HepG2 (cell line): ENCODE results near the gene SGMS1. TPM values are rescaled to one million over a fixed set of nuclear protein-coding genes. Genes with fewer than 3 reads are reported as not detected.

Experiments
- AGO1 ChIP-seq: fragments of 200-400 bp; formaldehyde crosslinking; IDR thresholded peaks from 2 replicates; pipeline ENCODE4 v1.6.1; 2017; ENCODE audit warnings: mild to moderate bottlenecking, low read depth, low read length, moderate library complexity; ENCODE audit not compliant: poor library complexity, severe bottlenecking
- CHCHD3 ChIP-seq: sonication (generic); formaldehyde crosslinking; IDR thresholded peaks from 2 replicates; pipeline ENCODE4 v1.8.0; 2022; ENCODE audit warnings: mild to moderate bottlenecking, missing genetic modification reagents, moderate library complexity
- ELF1 ChIP-seq: sonication (generic); formaldehyde crosslinking; IDR thresholded peaks from 2 replicates; pipeline ENCODE4 v1.4.0; 2020; ENCODE audit warnings: missing genetic modification reagents
- ELF3 ChIP-seq: IDR thresholded peaks from 2 replicates; pipeline ENCODE4 v1.6.1; 2016; ENCODE audit warnings: missing genetic modification reagents, missing compliant biosample characterization
- ELF4 ChIP-seq: sonication (generic); formaldehyde crosslinking; IDR thresholded peaks from 2 replicates; pipeline ENCODE4 v1.5.0; 2020; ENCODE audit warnings: missing genetic modification reagents, mild to moderate bottlenecking, moderate library complexity, borderline replicate concordance
- FOXA1 ChIP-seq, 2 experiments: fragments of 450-650 bp in 1 of 2; sonication (generic) in 1 of 2; formaldehyde crosslinking in 1 of 2; IDR thresholded peaks; 2 replicates each; pipeline versions ENCODE4 v1.4.0 to v1.6.1; 2016 to 2020; ENCODE audit warnings: missing genetic modification reagents in 1 of 2
- HES4 ChIP-seq: sonication (generic); formaldehyde crosslinking; IDR thresholded peaks from 2 replicates; pipeline ENCODE4 v1.9.0; 2021; ENCODE audit warnings: mild to moderate bottlenecking, missing genetic modification reagents, borderline replicate concordance
- HNRNPK ChIP-seq: fragments of 200-400 bp; formaldehyde crosslinking; IDR thresholded peaks from 2 replicates; pipeline ENCODE4 v1.6.1; 2018; ENCODE audit warnings: low read length, low read depth, moderate library complexity, mild to moderate bottlenecking; ENCODE audit not compliant: poor library complexity, severe bottlenecking
- MAFF ChIP-seq: IDR thresholded peaks from 2 replicates; pipeline ENCODE4 v1.6.1; 2011; ENCODE audit warnings: low read depth, low read length, improper control_type of control experiment
- MEF2D ChIP-seq: sonication (generic); formaldehyde crosslinking; IDR thresholded peaks from 2 replicates; pipeline ENCODE4 v1.5.1; 2020; ENCODE audit warnings: mild to moderate bottlenecking, missing genetic modification reagents
- MYNN ChIP-seq: sonication (generic); formaldehyde crosslinking; IDR thresholded peaks from 2 replicates; pipeline ENCODE4 v1.4.0; 2020; ENCODE audit warnings: mild to moderate bottlenecking, low read depth, missing genetic modification reagents
- NR1H2 ChIP-seq: sonication (generic); formaldehyde crosslinking; IDR thresholded peaks from 2 replicates; pipeline ENCODE4 v1.8.1; 2022; ENCODE audit warnings: low read depth, missing genetic modification reagents, borderline replicate concordance
- ONECUT2 ChIP-seq: sonication (generic); formaldehyde crosslinking; IDR thresholded peaks from 2 replicates; pipeline ENCODE4 v1.4.0; 2020; ENCODE audit warnings: missing genetic modification reagents
- SAP130 ChIP-seq: IDR thresholded peaks from 2 replicates; pipeline ENCODE4 v1.6.1; 2016; ENCODE audit warnings: low read depth
- ZBTB3 ChIP-seq: sonication (generic); formaldehyde crosslinking; IDR thresholded peaks from 2 replicates; pipeline ENCODE4 v1.4.0; 2020; ENCODE audit warnings: low read depth, mild to moderate bottlenecking, moderate library complexity, missing genetic modification reagents, borderline replicate concordance
- ZNF230 ChIP-seq: sonication (generic); formaldehyde crosslinking; IDR thresholded peaks from 2 replicates; pipeline ENCODE4 v1.4.0; 2020; ENCODE audit warnings: mild to moderate bottlenecking, missing genetic modification reagents
- ZNF329 ChIP-seq: sonication (generic); formaldehyde crosslinking; IDR thresholded peaks from 2 replicates; pipeline ENCODE4 v1.9.0; 2021; ENCODE audit warnings: low read depth, mild to moderate bottlenecking, missing genetic modification reagents
- ZNF496 ChIP-seq: sonication (generic); formaldehyde crosslinking; IDR thresholded peaks from 2 replicates; pipeline ENCODE4 v1.8.1; 2023; ENCODE audit warnings: mild to moderate bottlenecking, moderate library complexity, missing genetic modification reagents; ENCODE audit not compliant: insufficient replicate concordance
- ZNF678 ChIP-seq: sonication (generic); formaldehyde crosslinking; IDR thresholded peaks from 2 replicates; pipeline ENCODE4 v1.4.0; 2020; ENCODE audit warnings: mild to moderate bottlenecking, missing genetic modification reagents
- polyA plus RNA-seq, 8 experiments: library from polyadenylated mRNA; depleted of rRNA in 3 of 8; stranded (reverse) in 7 of 8; unstranded in 1 of 8; fragments of >200 nt; fragmentation: Illumina TruSeq in 4 of 8; extraction: Trizol in 4 of 8; gene quantifications; 2 replicates each; pipeline versions ENCODE4 v1.2.1 to v1.2.3, GENCODE V29; 2011 to 2016; ENCODE audit warnings: low read depth in 4 of 8, missing spikeins in 1 of 8, mixed read lengths in 1 of 8; ENCODE audit not compliant: insufficient read depth in 1 of 8
- total RNA-seq, 5 experiments: library from RNA; depleted of rRNA; stranded (reverse); fragments of >200 nt; fragmentation: Illumina TruSeq; extraction: Trizol; gene quantifications; 2 replicates each; pipeline ENCODE4 v1.2.3, GENCODE V29; 2016; ENCODE audit warnings: low read depth in 1 of 5
- TF ChIP-seq, protein P1 (sequence below): sonication (generic); formaldehyde crosslinking; IDR thresholded peaks from 2 replicates; pipeline ENCODE4 v1.4.0; 2020; ENCODE audit warnings: missing genetic modification reagents
- TF ChIP-seq, protein P2 (sequence below): sonication (generic); formaldehyde crosslinking; IDR thresholded peaks from 2 replicates; pipeline ENCODE4 v1.4.0; 2020; ENCODE audit warnings: mild to moderate bottlenecking, missing genetic modification reagents
- TF ChIP-seq, protein P3 (sequence below): sonication (generic); formaldehyde crosslinking; conservative IDR thresholded peaks from 2 replicates; pipeline ENCODE4 v1.4.0; 2020; ENCODE audit warnings: missing genetic modification reagents
- TF ChIP-seq, protein P4 (sequence below): sonication (generic); formaldehyde crosslinking; IDR thresholded peaks from 2 replicates; pipeline ENCODE4 v1.4.0; 2020; ENCODE audit warnings: missing genetic modification reagents
- TF ChIP-seq, protein P5 (sequence below): sonication (generic); formaldehyde crosslinking; IDR thresholded peaks from 2 replicates; pipeline ENCODE4 v1.5.0; 2020; ENCODE audit warnings: missing genetic modification reagents

The SGMS1 gene
- total and polyA plus RNA-seq, 2 of the 13 experiments (the other 11 are each of a cell fraction or from before 2014, with no cell fraction given) = 6.5 to 15.1 TPM

DNA sequence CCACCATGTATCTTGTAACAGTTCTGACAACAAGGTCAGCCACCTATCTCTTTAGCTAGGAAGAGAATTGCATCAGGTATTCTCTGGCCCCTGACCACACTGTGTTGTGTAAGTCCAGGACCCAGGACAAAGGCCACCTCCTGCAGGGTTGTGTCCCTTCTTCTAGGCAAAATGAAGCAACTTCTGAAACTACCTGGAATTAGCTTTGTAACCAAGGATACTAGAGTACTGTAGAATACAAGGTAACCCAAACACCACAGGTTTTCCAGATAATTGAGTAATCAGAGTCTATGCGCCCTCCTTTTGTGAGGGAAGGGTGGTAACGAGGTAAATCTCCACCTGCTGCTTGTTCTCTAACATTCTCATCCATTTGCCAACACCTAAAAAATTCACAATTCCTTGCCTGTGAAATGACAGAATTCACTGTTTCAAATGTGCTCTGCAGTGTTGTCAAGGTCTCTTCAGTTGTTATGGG is 51.7 kb downstream of the SGMS1 start (continued):
- TF ChIP-seq, protein P1, sequence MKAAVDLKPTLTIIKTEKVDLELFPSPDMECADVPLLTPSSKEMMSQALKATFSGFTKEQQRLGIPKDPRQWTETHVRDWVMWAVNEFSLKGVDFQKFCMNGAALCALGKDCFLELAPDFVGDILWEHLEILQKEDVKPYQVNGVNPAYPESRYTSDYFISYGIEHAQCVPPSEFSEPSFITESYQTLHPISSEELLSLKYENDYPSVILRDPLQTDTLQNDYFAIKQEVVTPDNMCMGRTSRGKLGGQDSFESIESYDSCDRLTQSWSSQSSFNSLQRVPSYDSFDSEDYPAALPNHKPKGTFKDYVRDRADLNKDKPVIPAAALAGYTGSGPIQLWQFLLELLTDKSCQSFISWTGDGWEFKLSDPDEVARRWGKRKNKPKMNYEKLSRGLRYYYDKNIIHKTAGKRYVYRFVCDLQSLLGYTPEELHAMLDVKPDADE (CRISPR knock-in tag) = no peak
- TF ChIP-seq ELF1 (no peak), ONECUT2 (CRISPR knock-in tag) (no peak), FOXA1 (IDR thresholded peaks at IDR 0.05) (no peak), FOXA1 (CRISPR knock-in tag; IDR thresholded peaks at IDR 0.05) (peak; percentile 70), MAFF (no peak), ZBTB3 (CRISPR knock-in tag) (no peak), ZNF496 (CRISPR knock-in tag) (no peak), MEF2D (CRISPR knock-in tag) (peak; percentile 49; the same call in 1 of the 2 replicates), HNRNPK (no peak), ZNF329 (no peak), ZNF230 (CRISPR knock-in tag) (0 out of 2 replicates have a peak, but pooled peaks have one; percentile 34), HES4 (CRISPR knock-in tag) (no peak), ELF3 (CRISPR knock-in tag) (peak; percentile 87), MYNN (CRISPR knock-in tag) (no peak), ELF4 (no peak), AGO1 (no peak), CHCHD3 (CRISPR knock-in tag) (no peak), ZNF678 (CRISPR knock-in tag) (no peak; the same call in 1 of the 2 replicates), NR1H2 (CRISPR knock-in tag) (no peak), SAP130 (CRISPR knock-in tag) (peak; percentile 77)
- TF ChIP-seq, protein P2, sequence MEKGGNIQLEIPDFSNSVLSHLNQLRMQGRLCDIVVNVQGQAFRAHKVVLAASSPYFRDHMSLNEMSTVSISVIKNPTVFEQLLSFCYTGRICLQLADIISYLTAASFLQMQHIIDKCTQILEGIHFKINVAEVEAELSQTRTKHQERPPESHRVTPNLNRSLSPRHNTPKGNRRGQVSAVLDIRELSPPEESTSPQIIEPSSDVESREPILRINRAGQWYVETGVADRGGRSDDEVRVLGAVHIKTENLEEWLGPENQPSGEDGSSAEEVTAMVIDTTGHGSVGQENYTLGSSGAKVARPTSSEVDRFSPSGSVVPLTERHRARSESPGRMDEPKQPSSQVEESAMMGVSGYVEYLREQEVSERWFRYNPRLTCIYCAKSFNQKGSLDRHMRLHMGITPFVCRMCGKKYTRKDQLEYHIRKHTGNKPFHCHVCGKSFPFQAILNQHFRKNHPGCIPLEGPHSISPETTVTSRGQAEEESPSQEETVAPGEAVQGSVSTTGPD (CRISPR knock-in tag) = no peak
- TF ChIP-seq, protein P3, sequence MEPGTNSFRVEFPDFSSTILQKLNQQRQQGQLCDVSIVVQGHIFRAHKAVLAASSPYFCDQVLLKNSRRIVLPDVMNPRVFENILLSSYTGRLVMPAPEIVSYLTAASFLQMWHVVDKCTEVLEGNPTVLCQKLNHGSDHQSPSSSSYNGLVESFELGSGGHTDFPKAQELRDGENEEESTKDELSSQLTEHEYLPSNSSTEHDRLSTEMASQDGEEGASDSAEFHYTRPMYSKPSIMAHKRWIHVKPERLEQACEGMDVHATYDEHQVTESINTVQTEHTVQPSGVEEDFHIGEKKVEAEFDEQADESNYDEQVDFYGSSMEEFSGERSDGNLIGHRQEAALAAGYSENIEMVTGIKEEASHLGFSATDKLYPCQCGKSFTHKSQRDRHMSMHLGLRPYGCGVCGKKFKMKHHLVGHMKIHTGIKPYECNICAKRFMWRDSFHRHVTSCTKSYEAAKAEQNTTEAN = no peak
- TF ChIP-seq, protein P4, sequence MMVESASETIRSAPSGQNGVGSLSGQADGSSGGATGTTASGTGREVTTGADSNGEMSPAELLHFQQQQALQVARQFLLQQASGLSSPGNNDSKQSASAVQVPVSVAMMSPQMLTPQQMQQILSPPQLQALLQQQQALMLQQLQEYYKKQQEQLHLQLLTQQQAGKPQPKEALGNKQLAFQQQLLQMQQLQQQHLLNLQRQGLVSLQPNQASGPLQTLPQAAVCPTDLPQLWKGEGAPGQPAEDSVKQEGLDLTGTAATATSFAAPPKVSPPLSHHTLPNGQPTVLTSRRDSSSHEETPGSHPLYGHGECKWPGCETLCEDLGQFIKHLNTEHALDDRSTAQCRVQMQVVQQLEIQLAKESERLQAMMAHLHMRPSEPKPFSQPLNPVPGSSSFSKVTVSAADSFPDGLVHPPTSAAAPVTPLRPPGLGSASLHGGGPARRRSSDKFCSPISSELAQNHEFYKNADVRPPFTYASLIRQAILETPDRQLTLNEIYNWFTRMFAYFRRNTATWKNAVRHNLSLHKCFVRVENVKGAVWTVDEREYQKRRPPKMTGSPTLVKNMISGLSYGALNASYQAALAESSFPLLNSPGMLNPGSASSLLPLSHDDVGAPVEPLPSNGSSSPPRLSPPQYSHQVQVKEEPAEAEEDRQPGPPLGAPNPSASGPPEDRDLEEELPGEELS (CRISPR knock-in tag) = peak; percentile 79
- TF ChIP-seq, protein P5, sequence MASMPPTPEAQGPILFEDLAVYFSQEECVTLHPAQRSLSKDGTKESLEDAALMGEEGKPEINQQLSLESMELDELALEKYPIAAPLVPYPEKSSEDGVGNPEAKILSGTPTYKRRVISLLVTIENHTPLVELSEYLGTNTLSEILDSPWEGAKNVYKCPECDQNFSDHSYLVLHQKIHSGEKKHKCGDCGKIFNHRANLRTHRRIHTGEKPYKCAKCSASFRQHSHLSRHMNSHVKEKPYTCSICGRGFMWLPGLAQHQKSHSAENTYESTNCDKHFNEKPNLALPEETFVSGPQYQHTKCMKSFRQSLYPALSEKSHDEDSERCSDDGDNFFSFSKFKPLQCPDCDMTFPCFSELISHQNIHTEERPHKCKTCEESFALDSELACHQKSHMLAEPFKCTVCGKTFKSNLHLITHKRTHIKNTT = no peak
